Measurements from ENCODE around the gene RETREG3. TPM values are rescaled to one million over a fixed set of nuclear protein-coding genes. Genes with fewer than 3 reads are reported as not detected.
"Not testable (repeated sequence)": the region's sequence is repeated elsewhere in the genome, so short reads cannot be mapped to it uniquely, and the experiment has no call there.

RETREG3 gene
- total RNA-seq, 1 experiment from 2014 or later = 38.5 TPM

GRCh38 chr17:42623732-42624596, 14.8 kb upstream of the RETREG3 start (continued):
- TF ChIP-seq MAX (IDR thresholded peaks at IDR 0.05) (no peak; the same call in 1 of the 2 replicates), YY1 (IDR thresholded peaks at IDR 0.05; ENCODE audit: extremely low read depth, insufficient replicate concordance, low read depth, low read length) (no peak), TCF7L2 (IDR thresholded peaks at IDR 0.05; ENCODE audit: borderline replicate concordance, extremely low read depth, insufficient read depth, insufficient read length) (peak; percentile 56), RAD21 (IDR thresholded peaks at IDR 0.05; ENCODE audit: low read depth) (peak; percentile 48; the same call in 1 of the 2 replicates)

- no peaks in the 10 kb centered on the region for H3K79me2 ChIP-seq (ENCODE audit: insufficient read depth, low read length)
- ChIA-PET CTCF (interaction anchor here (0.9 to 1.4 kb wide), 2 partner anchors 51 to 56 kb away, joined by 3 to 4 read pairs; no protein-coding TSS in a partner anchor), POLR2A (interaction anchor here (1.2 to 1.4 kb wide), 2 partner anchors 14 to 36 kb away, joined by 4 read pairs; partner anchors contain the start of genes RETREG3, TUBG1 and TUBG2), RAD21 (ENCODE audit: low non-redundant PET in 1 of 2, low total read pairs in 2 of 2, uncharacterized antibody in 2 of 2, unreplicated experiment in 2 of 2) (no interaction called here)
- peak overlapping the region; percentile 47; the same call in 1 of the 2 replicates for H3K27ac ChIP-seq (ENCODE audit: low read depth, low read length)
- BruUV-seq (replicated peaks) = no TSS peak
- no peak overlapping the region for H3K9ac ChIP-seq (ENCODE audit: low read length)
- intact Hi-C loops (cut with micrococcal nuclease) = loop anchor here (5.0 kb wide), 2 partner anchors 34 to 54 kb away; partner anchors contain the start of genes PLEKHH3 and TUBG2
- no peak overlapping the region for H2AFZ ChIP-seq (ENCODE audit: low read depth, low read length, poor library complexity, severe bottlenecking)
- H3K4me1 ChIP-seq (ENCODE audit: control insufficient read depth in 1 of 2, insufficient read depth in 2 of 2, low read length in 2 of 2) = peaks cover 22 to 33% of the 10 kb centered on the region in 2 experiments
- no peak overlapping the region for H3K4me2 ChIP-seq (ENCODE audit: low read length)
- H3K36me3 ChIP-seq (ENCODE audit: control insufficient read depth in 1 of 2, insufficient read depth in 2 of 2, low read length in 2 of 2) = no peaks in the 10 kb centered on the region
- H3K27me3 ChIP-seq (ENCODE audit: insufficient read depth, low read length) = no peaks in the 10 kb centered on the region
- H3K4me3 ChIP-seq (replicated peaks in 1 of 2; ENCODE audit: low read depth in 1 of 2, low read length in 2 of 2) = no peak overlapping the region
- H4K20me1 ChIP-seq (ENCODE audit: insufficient read depth) = no peaks in the 10 kb centered on the region
- H3K9me3 ChIP-seq (ENCODE audit: control insufficient read depth in 1 of 2, insufficient read depth in 1 of 2, low read depth in 1 of 2, low read length in 2 of 2) = no peaks in the 10 kb centered on the region
- no peak for ATAC-seq
- DNase-seq (ENCODE audit: low read depth, low spot score) = no peak
- H3K9me2 ChIP-seq (ENCODE audit: insufficient read depth) = no peaks in the 10 kb centered on the region
- no peak for TF ChIP-seq ZFX (IDR thresholded peaks at IDR 0.05)
- TF ChIP-seq REST (IDR thresholded peaks at IDR 0.05; ENCODE audit: low read depth) = no peak
- no peak for TF ChIP-seq EGR1 (IDR thresholded peaks at IDR 0.05; ENCODE audit: low read depth)
- no peak for TF ChIP-seq FOSL1 (IDR thresholded peaks at IDR 0.05; ENCODE audit: low read depth)
- no peak for TF ChIP-seq SRF (IDR thresholded peaks at IDR 0.05; ENCODE audit: low read depth)
- TF ChIP-seq POLR2A (IDR thresholded peaks at IDR 0.05; ENCODE audit: borderline replicate concordance, extremely low read depth, insufficient read depth, insufficient read length) = no peak
Observed at GRCh38 chr17:42623271-42623670, 14.1 kb upstream of the RETREG3 start.

GRCh38 chr17:42621987-42622386, 12.8 kb upstream of the RETREG3 start:
- H3K79me2 ChIP-seq (ENCODE audit: insufficient read depth, low read length); H3K4me2 ChIP-seq (ENCODE audit: low read length); H4K20me1 ChIP-seq (ENCODE audit: insufficient read depth); H3K36me3 ChIP-seq (ENCODE audit: control insufficient read depth in 1 of 2, insufficient read depth in 2 of 2, low read length in 2 of 2); H3K4me3 ChIP-seq (replicated peaks in 1 of 2; ENCODE audit: low read depth in 1 of 2, low read length in 2 of 2); DNase-seq (ENCODE audit: low read depth, low spot score); POLR2A ChIA-PET; H3K9me2 ChIP-seq (ENCODE audit: insufficient read depth); H3K9me3 ChIP-seq (ENCODE audit: control insufficient read depth in 1 of 2, insufficient read depth in 1 of 2, low read depth in 1 of 2, low read length in 2 of 2); CTCF ChIA-PET; BruUV-seq (replicated peaks); H3K27ac ChIP-seq (ENCODE audit: low read depth, low read length); H3K27me3 ChIP-seq (ENCODE audit: insufficient read depth, low read length); H2AFZ ChIP-seq (ENCODE audit: low read depth, low read length, poor library complexity, severe bottlenecking); H3K9ac ChIP-seq (ENCODE audit: low read length); ATAC-seq; RAD21 ChIA-PET (ENCODE audit: low non-redundant PET in 1 of 2, low total read pairs in 2 of 2, uncharacterized antibody in 2 of 2, unreplicated experiment in 2 of 2): not testable (repeated sequence)
- intact Hi-C loops (cut with micrococcal nuclease) = loop anchor here (5.0 kb wide), 2 partner anchors 35 to 55 kb away; partner anchors contain the start of genes PLEKHH3 and TUBG2
- peaks cover 25 to 41% of the 10 kb centered on the region in 2 experiments for H3K4me1 ChIP-seq (ENCODE audit: control insufficient read depth in 1 of 2, insufficient read depth in 2 of 2, low read length in 2 of 2)
